Stimulated activated CD4-positive, alpha-beta T cell treated with anti-CD3 and anti-CD28 coated beads, Interleukin-15, amount 100 ng/mL, for 24 hours (primary cell): ENCODE measurements around the gene KCNH2.
A peak's percentile ranks its signal among the peaks of the same experiment; 100 is the strongest.

Experiments
- DNase-seq: peaks from one replicate; pipeline ENCODE4 v3.0.0-alpha.2; 2020

Gene KCNH2

GRCh38 chr7:150974468-150975391 lies 3.4 kb downstream of the KCNH2 start:
- peak; percentile 82 for DNase-seq

- DNase-seq, result no peak
Observed at GRCh38 chr7:150973571-150974451, 4.3 kb downstream of the KCNH2 start.

GRCh38 chr7:150972741-150973140 lies 5.4 kb downstream of the KCNH2 start:
- no peak for DNase-seq

- no peak for DNase-seq
Observed at GRCh38 chr7:150972023-150972468, 6.1 kb downstream of the KCNH2 start.

- no peak for DNase-seq
Observed at GRCh38 chr7:150971242-150972022, 6.7 kb downstream of the KCNH2 start.

- no peak for DNase-seq
Observed at GRCh38 chr7:150970424-150970823, 7.7 kb downstream of the KCNH2 start.

- no peak for DNase-seq
Observed at GRCh38 chr7:150969475-150969874, 8.6 kb downstream of the KCNH2 start.

- DNase-seq, result no peak
Observed at GRCh38 chr7:150968734-150969372, 9.3 kb downstream of the KCNH2 start.

- DNase-seq, result no peak
Observed at GRCh38 chr7:150968056-150968733, 9.9 kb downstream of the KCNH2 start.

GRCh38 chr7:150967349-150967748 lies 10.8 kb downstream of the KCNH2 start:
- no peak for DNase-seq

- DNase-seq, result no peak
Observed at GRCh38 chr7:150966002-150966401, 12.1 kb downstream of the KCNH2 start.

GRCh38 chr7:150965273-150965830 lies 12.8 kb downstream of the KCNH2 start:
- DNase-seq, result no peak

GRCh38 chr7:150964593-150965111 lies 13.5 kb downstream of the KCNH2 start:
- no peak for DNase-seq

GRCh38 chr7:150963707-150964559 lies 14.2 kb downstream of the KCNH2 start:
- DNase-seq, result no peak

- peak; percentile 70 for DNase-seq
Observed at GRCh38 chr7:150962553-150963399, 15.3 kb downstream of the KCNH2 start.

GRCh38 chr7:150962290-150962552 lies 15.9 kb downstream of the KCNH2 start:
- no peak for DNase-seq

- DNase-seq, result no peak
Observed at GRCh38 chr7:150961510-150962289, 16.4 kb downstream of the KCNH2 start.
